HG03039 (cell line): Measurements from ENCODE around the gene PTPRU.

ENCODE experiments used
- ATAC-seq: cut with Tn5 transposase; IDR thresholded peaks from one replicate; pipeline ENCODE4 v1.9.1; 2021; ENCODE audit warnings: mild to moderate bottlenecking, moderate library complexity; ENCODE audit not compliant: unreplicated experiment

PTPRU gene

DNA sequence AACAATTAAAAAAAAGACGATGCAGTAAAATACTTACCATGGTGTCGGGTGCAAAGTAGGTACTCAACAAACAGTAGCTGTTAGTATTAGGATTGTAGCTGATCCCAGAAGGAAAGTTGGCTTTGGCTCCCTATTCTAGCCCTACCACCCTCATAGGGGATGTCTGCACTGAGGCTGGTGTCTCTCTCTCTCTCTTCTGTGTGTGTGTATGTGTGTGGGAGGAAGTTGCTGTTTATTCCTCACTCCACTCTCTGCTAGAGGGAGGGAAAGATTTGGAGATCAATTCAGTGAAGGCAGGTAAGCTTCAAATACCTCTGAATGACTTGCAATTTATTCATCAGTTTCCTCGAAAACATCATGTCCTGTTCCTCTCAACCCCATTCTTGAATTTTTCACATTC lies 124.4 kb downstream of the PTPRU start:
- ATAC-seq, result no peak

- ATAC-seq, result no peak
These were observed 125.4 kb downstream of the PTPRU start for GRCh38 chr1:29361686-29362085.

- no peak for ATAC-seq
These were observed 125.8 kb downstream of the PTPRU start for GRCh38 chr1:29362116-29362515.

GRCh38 chr1:29362764-29363163 lies 126.4 kb downstream of the PTPRU start:
- ATAC-seq, result no peak

- ATAC-seq, result no peak
These were observed 127.2 kb downstream of the PTPRU start for GRCh38 chr1:29363536-29363935.

DNA sequence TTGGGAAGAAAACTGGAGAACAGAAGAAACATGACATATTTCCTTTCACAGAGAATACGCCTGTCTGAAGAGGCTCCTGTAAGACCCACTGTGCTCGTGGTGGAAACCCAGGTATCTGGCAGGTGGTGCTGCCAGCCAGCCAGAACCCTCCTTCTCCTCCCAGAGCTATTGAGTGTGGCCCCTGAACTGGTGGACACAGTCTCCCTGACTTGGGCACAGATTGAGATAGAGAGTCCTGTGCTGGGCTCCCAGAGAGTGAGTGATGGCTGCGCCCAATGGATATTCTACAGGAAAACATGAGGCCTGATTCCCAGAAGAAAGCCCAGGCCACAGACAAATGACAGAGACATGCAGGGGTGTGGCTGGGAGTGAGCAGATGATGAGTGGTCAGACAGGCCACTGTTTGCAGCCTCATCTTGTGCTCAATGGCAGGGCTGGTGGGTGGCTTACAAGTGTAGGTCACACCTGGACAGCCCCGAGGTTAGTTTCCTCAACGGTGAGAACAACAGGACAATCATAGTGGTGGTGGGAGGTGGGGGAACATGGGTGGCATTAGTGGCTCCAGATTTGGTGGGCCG lies 127.9 kb downstream of the PTPRU start:
- ATAC-seq, result no peak

DNA sequence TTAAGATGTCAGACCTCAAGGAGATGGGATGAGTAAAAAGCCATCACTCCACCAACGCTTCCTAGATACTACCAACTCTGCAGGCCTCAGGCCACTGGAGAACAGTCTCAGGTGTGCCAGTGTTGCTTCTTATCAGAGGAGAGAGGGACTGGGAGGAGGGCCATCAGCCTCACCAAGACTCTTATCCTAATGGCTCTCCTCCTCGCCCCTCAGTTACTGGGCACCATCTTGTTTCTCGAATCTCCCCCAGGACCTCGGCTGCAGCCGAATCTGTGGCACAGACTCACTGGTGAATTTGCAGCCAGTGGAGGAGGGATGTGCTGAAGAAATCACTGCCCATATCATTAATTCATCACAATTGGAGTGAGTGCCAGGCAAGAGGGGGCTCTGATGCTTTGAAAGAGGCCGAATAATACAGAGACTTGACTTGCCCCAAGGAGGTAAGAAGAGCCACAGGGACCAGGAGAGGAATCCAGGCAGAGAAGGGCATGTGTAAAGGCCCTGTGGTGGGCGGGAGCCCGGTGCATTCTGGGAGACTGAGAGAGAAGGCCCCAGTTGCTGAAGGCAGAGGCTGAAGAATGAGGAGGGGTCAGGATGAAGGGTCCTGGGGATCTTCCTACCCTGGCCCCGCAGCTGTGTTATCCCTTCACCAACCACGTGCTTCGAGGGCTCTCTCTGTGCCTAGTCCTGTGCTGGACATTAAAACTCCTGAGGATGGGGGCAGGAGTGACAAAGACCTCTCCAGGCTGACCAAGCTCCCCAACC lies 129.8 kb downstream of the PTPRU start:
- ATAC-seq, result no peak

DNA sequence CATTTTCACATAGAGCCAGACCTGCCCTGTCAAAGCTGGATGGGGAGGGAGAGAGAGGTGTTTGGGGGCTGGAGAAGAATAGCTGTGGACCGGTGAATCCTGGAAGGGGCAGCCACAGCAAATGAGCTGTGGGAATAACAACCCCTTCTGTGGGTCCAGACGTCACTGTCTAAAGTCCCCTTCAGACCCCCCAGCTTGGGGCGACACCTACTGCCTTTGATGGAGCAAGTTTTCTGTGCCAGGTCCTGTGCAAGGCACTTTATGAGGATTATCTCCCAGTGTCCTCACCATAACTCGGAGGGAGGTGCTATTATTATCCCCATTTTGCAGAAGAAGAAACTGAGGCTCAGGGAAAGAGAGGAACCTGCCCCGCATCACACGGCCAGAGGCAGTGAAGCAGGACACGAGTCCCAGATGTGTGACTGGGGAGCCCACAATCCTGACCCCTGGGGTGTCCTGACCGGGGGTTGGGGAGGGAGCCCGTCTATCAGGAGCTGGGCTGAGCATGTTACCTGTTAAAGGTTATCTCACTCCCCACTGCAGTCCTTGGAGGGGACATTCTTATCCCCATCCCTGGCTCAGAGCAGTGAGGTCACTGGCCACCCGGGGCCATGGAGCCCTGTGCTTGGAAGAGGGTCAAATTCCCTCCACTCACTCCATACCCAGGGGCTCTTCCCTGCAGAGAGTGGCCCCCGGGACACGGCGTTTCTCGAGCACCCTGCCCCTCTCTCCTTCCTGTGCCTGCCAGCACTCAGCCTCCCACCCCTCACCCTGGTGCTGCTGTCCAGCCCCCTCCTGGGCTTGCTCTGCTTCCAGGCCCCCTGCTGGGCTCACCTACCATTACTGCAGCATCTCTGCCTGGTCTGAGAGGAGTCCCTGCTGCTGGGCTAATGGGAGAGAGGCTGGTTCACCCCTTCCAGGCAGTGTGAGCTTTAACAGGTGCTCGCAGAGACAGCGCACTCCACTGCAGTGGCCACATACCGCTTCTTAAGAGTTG lies 132.9 kb downstream of the PTPRU start:
- no peak for ATAC-seq

- ATAC-seq, result no peak
These were observed 133.7 kb downstream of the PTPRU start for GRCh38 chr1:29370067-29370466.

GRCh38 chr1:29371332-29371731 lies 135.0 kb downstream of the PTPRU start:
- ATAC-seq, result no peak

- no peak for ATAC-seq
These were observed 135.8 kb downstream of the PTPRU start for GRCh38 chr1:29372108-29372507.
